Stimulated activated CD8-positive, alpha-beta memory T cell treated with anti-CD3 and anti-CD28 coated beads, Interleukin-15, amount 100 ng/mL, for 1 hour (primary cell): Measurements from ENCODE around the gene SLC45A1.

Experiments
- DNase-seq: peaks from one replicate; pipeline ENCODE4 v3.0.0-alpha.2; 2020; ENCODE audit warnings: low read depth

The SLC45A1 gene

GRCh38 chr1:8352886-8353785 is 35.2 kb downstream of the SLC45A1 start:
- DNase-seq: no peak

DNA sequence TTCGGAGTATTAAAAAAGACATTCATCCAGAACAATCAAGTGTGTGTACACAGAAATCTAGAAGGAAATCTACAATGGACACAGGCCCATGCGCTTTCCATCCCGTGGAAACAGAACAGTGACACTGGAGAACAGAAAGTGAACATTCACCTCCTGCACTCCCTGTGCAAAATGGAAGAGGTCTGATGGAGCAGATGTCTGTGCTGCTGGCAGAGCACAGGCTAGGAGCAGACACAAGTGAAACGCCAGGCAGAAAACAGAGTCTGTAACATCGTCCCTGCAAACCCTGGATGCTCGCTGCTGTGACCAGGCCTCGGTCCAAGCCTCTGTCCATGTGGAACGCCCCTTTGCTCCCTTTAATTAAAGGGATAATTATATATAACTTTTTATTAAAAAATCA is 36.1 kb downstream of the SLC45A1 start:
- no peak for DNase-seq

GRCh38 chr1:8355439-8356255 is 37.7 kb downstream of the SLC45A1 start:
- no peak for DNase-seq

- no peak for DNase-seq
These were observed 38.6 kb downstream of the SLC45A1 start for GRCh38 chr1:8356256-8357209.

DNA sequence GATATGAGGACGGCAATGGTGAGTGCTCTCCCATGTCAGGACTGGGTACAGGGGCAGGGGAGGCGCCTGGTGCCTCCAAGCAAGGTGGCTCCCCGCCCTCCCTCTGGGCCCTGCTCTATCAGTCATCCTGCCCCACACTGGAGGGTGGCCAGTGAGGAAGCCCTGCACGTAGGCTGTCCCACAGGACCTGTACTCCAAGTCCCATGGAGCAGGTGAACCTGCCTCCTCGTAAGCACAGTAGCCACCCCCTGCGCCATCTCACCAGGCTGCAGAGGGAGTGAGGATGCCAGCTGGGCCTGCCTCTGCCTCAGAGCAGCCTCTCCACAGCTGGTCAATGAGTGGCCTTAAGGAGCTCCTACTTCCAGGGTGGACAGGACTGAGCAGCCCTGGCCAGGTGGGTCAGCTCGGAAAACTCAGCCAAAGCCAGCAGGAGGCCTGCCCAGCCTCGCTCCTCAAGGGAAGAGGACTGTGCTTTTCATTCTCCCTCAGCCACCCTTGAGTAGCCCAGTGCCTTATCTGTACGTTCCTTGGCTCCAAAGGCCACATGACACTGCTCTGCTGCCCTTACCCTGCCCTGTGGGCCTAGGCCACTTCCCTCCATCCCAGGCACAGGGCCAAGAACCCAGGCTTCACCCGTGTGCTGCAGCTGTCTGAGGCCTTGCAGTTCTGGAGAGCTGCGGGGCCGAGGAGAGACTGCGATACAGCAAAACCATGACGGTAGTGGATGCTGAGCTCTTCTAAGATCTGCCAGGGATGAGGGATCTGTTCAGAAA is 39.6 kb downstream of the SLC45A1 start:
- DNase-seq: no peak

GRCh38 chr1:8358241-8358896 is 40.5 kb downstream of the SLC45A1 start:
- DNase-seq: no peak

GRCh38 chr1:8358897-8359616 is 41.1 kb downstream of the SLC45A1 start:
- DNase-seq: no peak

DNA sequence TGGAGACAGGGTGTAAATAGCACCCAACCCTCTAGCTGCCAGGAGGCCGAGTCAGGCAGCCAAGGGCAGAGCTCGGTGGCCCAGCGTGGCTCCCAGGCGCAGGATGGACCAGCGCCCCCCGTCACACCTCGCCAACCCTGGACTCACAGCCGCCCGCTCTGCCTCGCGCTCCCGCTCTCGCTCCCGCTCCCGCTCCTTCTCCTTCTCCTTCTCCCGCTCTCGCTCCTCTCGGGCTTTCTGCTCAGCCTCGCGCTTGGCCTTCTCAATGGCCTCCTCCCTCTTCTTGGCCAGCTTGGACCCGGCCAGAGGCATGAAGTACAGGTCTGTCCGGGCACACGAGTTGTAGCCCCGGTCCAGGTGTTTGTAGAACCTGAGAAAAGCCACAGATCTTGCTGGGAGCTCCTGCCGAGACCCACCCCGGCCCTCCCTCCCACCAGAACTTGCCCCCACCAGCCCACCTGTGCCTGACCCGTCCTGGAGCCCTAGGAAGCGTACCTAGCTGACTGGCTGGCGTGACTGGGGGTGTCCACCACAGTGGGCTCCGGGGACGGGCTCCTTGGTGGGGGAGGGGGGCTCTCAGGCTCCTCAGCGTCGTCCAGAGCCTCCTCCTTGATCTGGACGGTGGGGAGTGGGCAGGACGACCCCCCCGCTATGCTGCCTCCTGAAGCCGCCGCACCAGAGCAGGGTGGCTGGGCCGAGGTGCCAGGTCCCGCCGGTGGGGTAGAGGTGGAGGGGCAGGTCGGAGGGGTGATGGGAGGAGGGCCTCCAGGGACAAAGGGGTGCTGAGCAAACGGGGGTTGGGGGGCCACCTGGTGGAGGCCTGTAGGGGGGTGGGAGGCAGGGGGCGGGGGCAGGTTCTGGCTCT is 41.9 kb downstream of the SLC45A1 start:
- DNase-seq: no peak

- DNase-seq: no peak
These were observed 42.7 kb downstream of the SLC45A1 start for GRCh38 chr1:8360493-8361197.

DNA sequence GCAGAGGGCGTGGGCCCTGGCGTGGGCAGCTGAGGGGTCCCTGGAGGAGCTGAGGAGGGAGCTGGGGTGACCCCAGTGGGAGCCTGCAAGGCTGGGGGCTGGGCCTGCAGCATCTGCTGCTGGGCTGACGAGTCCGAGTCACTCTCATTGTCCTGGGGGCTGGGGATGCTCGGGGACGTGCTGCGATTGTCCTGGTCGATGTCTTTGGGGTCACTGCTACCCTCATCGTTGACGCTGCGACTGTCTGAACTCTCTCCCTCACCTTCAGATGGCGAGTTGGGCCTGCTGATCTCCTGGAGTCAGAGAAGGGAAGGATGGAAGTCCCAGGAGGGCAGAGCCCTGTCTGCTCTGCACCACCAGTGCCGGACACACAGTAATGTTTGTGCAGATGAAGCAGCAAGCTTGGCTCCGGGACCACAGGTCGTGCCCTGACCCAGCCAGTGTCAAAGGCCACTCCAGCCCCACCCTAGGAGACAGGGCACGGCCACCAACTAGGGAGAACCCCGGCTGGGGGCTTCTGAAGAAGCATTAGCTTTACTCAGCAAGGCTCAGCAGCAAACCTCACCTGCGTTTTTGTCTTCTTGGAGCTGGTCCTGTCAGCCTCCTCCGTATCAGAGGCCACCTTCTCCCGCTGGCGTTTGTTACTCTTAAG is 43.4 kb downstream of the SLC45A1 start:
- no peak for DNase-seq

DNA sequence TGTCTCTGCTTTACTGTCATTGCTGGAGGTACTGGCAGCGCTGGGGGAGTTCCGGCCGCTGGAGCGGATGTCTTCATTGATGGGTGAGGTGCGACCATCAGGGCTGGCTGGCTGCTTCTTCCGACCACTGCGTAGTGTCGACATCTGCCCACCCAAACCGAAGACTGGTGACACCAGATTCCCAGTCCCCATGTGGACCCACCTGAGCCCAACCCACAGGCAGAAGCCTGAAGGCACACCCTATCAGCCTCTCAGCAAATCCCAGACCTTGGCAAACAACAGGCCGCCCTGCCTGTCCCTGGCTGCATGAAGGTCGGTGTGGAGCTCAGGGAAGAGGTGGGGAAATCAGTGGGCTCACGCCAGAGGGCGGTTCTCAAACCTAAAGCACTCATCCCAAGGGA is 44.8 kb downstream of the SLC45A1 start:
- no peak for DNase-seq

GRCh38 chr1:8363186-8363766 is 45.4 kb downstream of the SLC45A1 start:
- DNase-seq: no peak

GRCh38 chr1:8363767-8364301 is 45.9 kb downstream of the SLC45A1 start:
- no peak for DNase-seq

DNA sequence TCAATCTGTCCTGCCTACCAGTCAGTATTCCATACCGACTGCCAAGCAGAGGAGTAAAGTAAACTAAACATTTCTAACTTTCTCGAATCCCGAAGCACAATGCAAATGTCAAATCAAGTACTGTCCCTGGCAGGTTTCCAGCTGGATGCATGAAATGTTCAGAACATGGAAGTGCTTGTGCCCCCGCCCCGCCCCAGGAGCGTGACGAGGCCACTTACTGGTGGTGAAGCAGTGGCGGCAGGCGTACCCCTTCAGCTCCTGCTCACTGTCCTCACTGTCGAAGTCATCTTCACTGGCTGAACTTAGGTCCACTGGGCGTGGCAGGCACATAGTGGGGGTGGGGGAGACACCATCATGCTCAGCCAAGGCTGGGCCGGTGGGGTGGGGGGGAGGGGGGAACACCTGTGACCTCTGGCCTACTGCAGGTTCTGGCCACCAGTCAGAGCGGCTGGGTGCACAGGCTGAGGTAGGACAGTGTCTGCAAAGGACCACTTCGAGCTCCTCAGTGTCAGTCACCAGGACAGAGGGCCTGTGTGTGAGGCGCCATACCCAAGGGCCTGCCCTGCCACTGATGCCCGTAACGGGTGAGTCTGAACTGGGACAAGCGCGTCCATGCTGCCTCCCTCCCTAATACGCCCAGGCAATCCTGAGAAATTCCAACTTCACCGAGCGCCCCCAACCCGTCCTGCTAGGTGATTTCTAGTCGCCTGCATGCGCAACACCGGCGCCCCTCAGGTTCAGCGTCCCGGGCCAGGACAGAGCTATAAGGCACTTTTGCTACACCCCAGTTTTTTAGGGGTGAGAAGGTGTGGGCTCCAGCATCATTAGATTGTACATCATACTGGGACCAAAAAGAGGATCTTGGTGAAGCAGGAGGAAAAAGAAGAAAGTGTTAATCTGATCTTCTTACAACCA is 46.9 kb downstream of the SLC45A1 start:
- DNase-seq: no peak

- no peak for DNase-seq
These were observed 47.9 kb downstream of the SLC45A1 start for GRCh38 chr1:8365661-8366362.
